GM13977 (cell line): ENCODE data around the gene C20orf173.

Experiments
- DNase-seq: peaks from one replicate; pipeline ENCODE4 v3.0.0; 2012; ENCODE audit warnings: low spot score
- CTCF ChIP-seq: IDR thresholded peaks from 2 replicates; pipeline ENCODE4 v1.5.1; 2012; ENCODE audit warnings: mild to moderate bottlenecking, control low read depth; ENCODE audit not compliant: insufficient read depth; ENCODE audit errors: extremely low read depth, missing control alignments
- in situ Hi-C: fragments of 300-500 bp; cut with MboI; formaldehyde crosslinking; loops from one replicate; pipeline ENCODE4 v1.12.0; 2022; ENCODE audit warnings: low sequenced_read_pairs, low pct_unique_long_range_greater_than_20kb, mixed read lengths, inconsistent platforms; ENCODE audit not compliant: unreplicated experiment

Gene C20orf173

GRCh38 chr20:35508493-35509218, 20.8 kb downstream of the C20orf173 start:
- no peak for TF ChIP-seq CTCF
- DNase-seq = no peak
- in situ Hi-C loops = no loop called here

GRCh38 chr20:35506872-35507638, 22.4 kb downstream of the C20orf173 start:
- TF ChIP-seq CTCF = no peak
- in situ Hi-C loops = no loop called here
- no peak for DNase-seq

GRCh38 chr20:35506179-35506578, 23.3 kb downstream of the C20orf173 start:
- in situ Hi-C loops = no loop called here
- DNase-seq = no peak

GRCh38 chr20:35504751-35505150, 24.7 kb downstream of the C20orf173 start:
- no peak for DNase-seq
- no peak for TF ChIP-seq CTCF
- in situ Hi-C loops = no loop called here

More at GRCh38 chr20:35506179-35506578, 23.3 kb downstream of the C20orf173 start:
- TF ChIP-seq CTCF = no peak

GRCh38 chr20:35503841-35504561, 25.5 kb downstream of the C20orf173 start:
- no peak for TF ChIP-seq CTCF
- DNase-seq = no peak
- in situ Hi-C loops = no loop called here

- TF ChIP-seq CTCF = no peak
- in situ Hi-C loops = no loop called here
Observed at GRCh38 chr20:35503281-35503680, 26.2 kb downstream of the C20orf173 start.

More at GRCh38 chr20:35503281-35503680, 26.2 kb downstream of the C20orf173 start:
- DNase-seq = no peak
